GM12878 (cell line): ENCODE data around the gene ZFAND2B. TPM values are rescaled to one million over a fixed set of nuclear protein-coding genes. Genes with fewer than 3 reads are reported as not detected.

Experiments
- ATAC-seq: fragments of 200-7000 bp; cut with Tn5 transposase; 3 replicates; pipeline ENCODE4 v1.9.1; 2020; ENCODE audit warnings: mild to moderate bottlenecking, moderate library complexity
- BruUV-seq: library from RNA; stranded (reverse); fragments of 400-500 nt; replicated peaks from 2 replicates; lab custom pipeline; 2021; lab: Mats Ljungman, UMichigan
- CTCF ChIA-PET: fragments of 300-600 bp; sonication (Branson Sonifier 250); formaldehyde crosslinking; extraction: SDS; loops from one replicate; lab custom pipeline; 2021; ENCODE audit warnings: inconsistent platforms; lab: Yijun Ruan, JAX
- POLR2A ChIA-PET: fragments of 350-600 bp; formaldehyde crosslinking; extraction: SDS; loops from one replicate; lab custom pipeline; 2021; ENCODE audit warnings: inconsistent platforms; lab: Charles Lee
- RAD21 ChIA-PET: fragments of 300-600 bp; sonication (Branson Sonifier 250); formaldehyde crosslinking; loops from one replicate; lab custom pipeline; 2023; ENCODE audit warnings: antibody characterized with exemption; ENCODE audit not compliant: unreplicated experiment; lab: Charles Lee
- SMC1A ChIA-PET: fragments of 300-600 bp; sonication (Branson Sonifier 250); formaldehyde crosslinking; loops from one replicate; lab custom pipeline; 2023; ENCODE audit not compliant: unreplicated experiment, uncharacterized antibody; lab: Charles Lee
- DNase-seq: peaks from one replicate; pipeline ENCODE4 v3.0.0-alpha.2; 2011; ENCODE audit warnings: low read depth, low spot score
- FAIRE-seq: peaks from 3 replicates; lab custom pipeline; 2011; peaks lifted over from hg19 to GRCh38; lab: Jason Lieb, UNC
- H2AFZ ChIP-seq: 2 replicates; pipeline ENCODE4 v1.6.0; 2011; ENCODE audit warnings: low read depth, low read length, control low read depth; ENCODE audit not compliant: control insufficient read depth
- H3K27ac ChIP-seq: 2 replicates; pipeline ENCODE4 v1.5.1; 2011; ENCODE audit warnings: control low read depth; ENCODE audit not compliant: control insufficient read depth, insufficient read depth
- H3K27me3 ChIP-seq, 2 experiments: replicated peaks in 1 of 2; 2 replicates each; pipeline versions ENCODE4 v1.6.0 to v1.6.1; 2011; ENCODE audit warnings: low read length in 1 of 2; ENCODE audit not compliant: control insufficient read depth in 2 of 2, insufficient read depth in 2 of 2
- H3K36me3 ChIP-seq, 2 experiments: 2 replicates each; pipeline ENCODE4 v1.5.1; 2011; ENCODE audit warnings: low read length in 1 of 2; ENCODE audit not compliant: control insufficient read depth in 2 of 2, insufficient read depth in 2 of 2
- H3K4me1 ChIP-seq: 2 replicates; pipeline ENCODE4 v1.6.1; 2011; ENCODE audit warnings: mild to moderate bottlenecking, low read length, moderate library complexity, mixed read lengths; ENCODE audit not compliant: control insufficient read depth, insufficient read depth
- H3K4me2 ChIP-seq: 2 replicates; pipeline ENCODE4 v1.6.0; 2011; ENCODE audit warnings: control low read depth; ENCODE audit not compliant: control insufficient read depth, insufficient read depth
- H3K4me3 ChIP-seq: fragments of 200-600 bp; sonication (generic); 2 replicates; pipeline ENCODE4 v1.5.1; 2016
- H3K79me2 ChIP-seq: 2 replicates; pipeline ENCODE4 v1.6.0; 2011; ENCODE audit warnings: low read length; ENCODE audit not compliant: control insufficient read depth, insufficient read depth
- H3K9ac ChIP-seq: 2 replicates; pipeline ENCODE4 v1.8.0; 2011; ENCODE audit warnings: low read length, control low read depth, mixed read lengths; ENCODE audit not compliant: control insufficient read depth, insufficient read depth
- H3K9me3 ChIP-seq: replicated peaks from 3 replicates; pipeline ENCODE4 v1.5.1; 2011; ENCODE audit warnings: mild to moderate bottlenecking, low read length; ENCODE audit not compliant: control insufficient read depth, insufficient read depth
- H4K20me1 ChIP-seq: 2 replicates; pipeline ENCODE4 v1.6.0; 2011; ENCODE audit not compliant: control insufficient read depth, insufficient read depth
- ASH2L ChIP-seq: fragments of 300-600, 200-600 bp; sonication (generic); IDR thresholded peaks from 2 replicates; pipeline ENCODE4 v1.6.1; 2017; ENCODE audit warnings: low read depth, mild to moderate bottlenecking, borderline replicate concordance
- BACH1 ChIP-seq: fragments of 450-650 bp; IDR thresholded peaks from 2 replicates; pipeline ENCODE4 v1.6.1; 2017; ENCODE audit warnings: mild to moderate bottlenecking, borderline replicate concordance
- BRCA1 ChIP-seq: IDR thresholded peaks from 2 replicates; pipeline ENCODE4 v1.6.1; 2011; ENCODE audit warnings: low read depth, low read length, improper control_type of control experiment
- ETV6 ChIP-seq, 2 experiments: fragments of 450-650 bp in 1 of 2; IDR thresholded peaks in 1 of 2; conservative IDR thresholded peaks in 1 of 2; 2 replicates each; pipeline ENCODE4 v1.6.1; 2014; ENCODE audit warnings: antibody characterized with exemption in 1 of 2, borderline replicate concordance in 1 of 2, low read depth in 1 of 2, mild to moderate bottlenecking in 1 of 2, moderate library complexity in 1 of 2
- FOXK2 ChIP-seq: fragments of 450-650 bp; IDR thresholded peaks from 2 replicates; pipeline ENCODE4 v1.6.1; 2017; ENCODE audit warnings: mild to moderate bottlenecking, moderate library complexity
- HDAC6 ChIP-seq: fragments of 200-600 bp; sonication (generic); IDR thresholded peaks from one replicate; pipeline ENCODE4 v1.8.0; 2017; ENCODE audit warnings: antibody characterized with exemption; ENCODE audit not compliant: unreplicated experiment
- LARP7 ChIP-seq: fragments of 450-650 bp; IDR thresholded peaks from 2 replicates; pipeline ENCODE4 v1.6.1; 2017; ENCODE audit warnings: mild to moderate bottlenecking
- MEF2A ChIP-seq: IDR thresholded peaks from 2 replicates; pipeline ENCODE4 v1.6.1; 2011; ENCODE audit warnings: low read depth, mild to moderate bottlenecking, low read length, moderate library complexity; ENCODE audit not compliant: insufficient read depth
- SPI1 ChIP-seq: IDR thresholded peaks from 2 replicates; pipeline ENCODE4 v1.6.1; 2011; ENCODE audit warnings: low read depth, mild to moderate bottlenecking, low read length, moderate library complexity, borderline replicate concordance; ENCODE audit not compliant: insufficient read depth
- STAT1 ChIP-seq: fragments of 450-650 bp; conservative IDR thresholded peaks from 2 replicates; pipeline ENCODE4 v1.6.1; 2014; ENCODE audit warnings: antibody characterized with exemption, mild to moderate bottlenecking
- ZNF207 ChIP-seq: fragments of 450-650 bp; IDR thresholded peaks from 2 replicates; pipeline ENCODE4 v1.6.1; 2014; ENCODE audit warnings: antibody characterized with exemption, mild to moderate bottlenecking, borderline replicate concordance
- ZNF217 ChIP-seq: fragments of 450-650 bp; IDR thresholded peaks from 2 replicates; pipeline ENCODE4 v1.6.1; 2017; ENCODE audit warnings: antibody characterized with exemption, mild to moderate bottlenecking
- WGBS: methylation state at CpG from one replicate; pipeline ENCODE4 v1.1.6; 2016; ENCODE audit warnings: low lambda C conversion rate; ENCODE audit not compliant: insufficient replicate concordance, insufficient coverage; ENCODE audit errors: missing lambda C conversion rate; 5-methylcytosine and 5-hydroxymethylcytosine counted together
- in situ Hi-C: fragments of 300-500 bp; cut with MboI; formaldehyde crosslinking; loops from 9 replicates; pipeline ENCODE4 v1.14.3; 2018; ENCODE audit warnings: mixed read lengths
- intact Hi-C: fragments of 100-400 bp; cut with micrococcal nuclease; formaldehyde crosslinking; loops from one replicate; pipeline ENCODE4 v1.14.2; 2022; ENCODE audit not compliant: unreplicated experiment
- polyA plus RNA-seq, 11 experiments: library from polyadenylated mRNA; depleted of rRNA in 4 of 11; unstranded in 6 of 11; stranded (reverse) in 5 of 11; fragments of >200 nt; fragmentation: Nextera tagmentation in 4 of 11; fragmentation: Illumina TruSeq in 1 of 11; extraction: Ambion mirVana in 4 of 11; extraction: Trizol in 1 of 11; gene quantifications; 1 replicate in 1 of 11; 2 replicates in 10 of 11; pipeline versions ENCODE4 v1.2.1 to v1.2.3, GENCODE V29; 2011 to 2016; ENCODE audit warnings: inconsistent platforms in 2 of 11, missing spikeins in 2 of 11, low read depth in 1 of 11
- total RNA-seq, 4 experiments: library from RNA; depleted of rRNA in 3 of 4; stranded (reverse); fragments of >200 nt in 3 of 4; fragmentation: Illumina TruSeq in 1 of 4; extraction: Trizol in 1 of 4; gene quantifications; 2 replicates each; pipeline versions ENCODE4 v1.2.1 to v1.2.3, GENCODE V29; 2013 to 2021
- TF ChIP-seq, protein P1 (sequence below): IDR thresholded peaks from 2 replicates; pipeline ENCODE4 v1.6.1; 2011; ENCODE audit warnings: low read depth, mild to moderate bottlenecking, low read length, moderate library complexity, borderline replicate concordance; ENCODE audit errors: extremely low read depth
- TF ChIP-seq, protein P2 (sequence below): IDR thresholded peaks from 2 replicates; pipeline ENCODE4 v1.6.1; 2012; ENCODE audit warnings: improper control_type of control experiment, low read depth, low read length; ENCODE audit not compliant: insufficient replicate concordance
- TF ChIP-seq, protein P3 (sequence below): IDR thresholded peaks from 2 replicates; pipeline ENCODE4 v1.6.1; 2012; ENCODE audit warnings: low read length, inconsistent platforms
- TF ChIP-seq, protein P4 (sequence below): fragments of 150-350 bp; IDR thresholded peaks from 2 replicates; pipeline ENCODE4 v1.6.1; 2014; ENCODE audit warnings: mild to moderate bottlenecking, low read depth, low read length

ZFAND2B gene
- total and polyA plus RNA-seq, 10 of the 15 experiments (the other 5 are each of a cell fraction or from before 2014, with no cell fraction given) = 5.4 to 28.1 (median 22.4) TPM

DNA sequence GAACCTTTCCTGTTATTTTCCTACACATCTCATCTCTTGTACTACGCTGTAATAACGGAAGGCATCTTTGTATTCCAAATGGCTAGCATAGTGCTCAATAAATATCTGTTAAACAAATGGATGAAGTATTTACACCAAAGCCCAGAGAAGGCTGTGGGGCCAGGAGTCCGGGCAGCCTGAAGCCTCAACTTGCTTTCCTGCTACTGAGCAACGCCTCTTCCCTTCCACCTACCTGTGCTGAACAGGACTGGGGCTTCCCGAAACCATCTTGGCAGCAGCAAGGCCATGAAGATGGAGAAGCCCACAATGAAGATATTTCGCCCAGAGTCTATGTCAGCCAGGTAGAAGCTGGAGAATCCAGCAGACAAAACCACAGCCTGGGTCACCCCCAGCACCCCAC is 43.4 kb upstream of the ZFAND2B start:
- intact Hi-C loops = loop anchor here (5.0 kb wide), 1 partner anchor 224 kb away; the partner anchor contains the start of gene DNPEP
- H3K4me1 ChIP-seq = peaks cover 4% of the 10 kb centered on the region; the same call in 1 of the 2 replicates
- H2AFZ ChIP-seq = no peak overlapping the region
- no peak overlapping the region for H3K4me3 ChIP-seq
- H3K36me3 ChIP-seq = no peaks in the 10 kb centered on the region
- POLR2A ChIA-PET = interaction anchor here (0.6 kb wide), 2 partner anchors 21 to 26 kb away, joined by 3 to 5 read pairs; no protein-coding TSS in a partner anchor
- no peaks in the 10 kb centered on the region for H4K20me1 ChIP-seq
- CTCF ChIA-PET = interaction anchor here (0.9 to 2.6 kb wide), 6 partner anchors 8 to 132 kb away, joined by 3 to 13 read pairs (median 4); no protein-coding TSS in a partner anchor
- DNase-seq (no peak), FAIRE-seq (no peak), ATAC-seq (no peak)
- no peaks in the 10 kb centered on the region for H3K27me3 ChIP-seq
- in situ Hi-C loops = no loop called here
- H3K27ac ChIP-seq = no peak overlapping the region
- H3K4me2 ChIP-seq = no peak overlapping the region
- no peaks in the 10 kb centered on the region for H3K9me3 ChIP-seq
- SMC1A ChIA-PET = interaction anchor here (1.1 kb wide), 1 partner anchor 48 kb away, joined by 3 read pairs; no protein-coding TSS in a partner anchor
- RAD21 ChIA-PET = no interaction called here
- peaks cover 2% of the 10 kb centered on the region for H3K79me2 ChIP-seq
- no peak overlapping the region for H3K9ac ChIP-seq
- 74% methylated on average over 6 of the region's 6 CpGs for WGBS
- BruUV-seq = no TSS peak
- TF ChIP-seq BACH1 (no peak), ZNF207 (no peak), ASH2L (no peak), SPI1 (no peak), ZNF217 (no peak), ETV6 (conservative IDR thresholded peaks at IDR 0.05 in 1 of 2, IDR thresholded peaks at IDR 0.05 in 1 of 2; ENCODE audit: borderline replicate concordance in 1 of 2, low read depth in 1 of 2) (no peak), HDAC6 (no peak), FOXK2 (no peak), MEF2A (no peak), LARP7 (no peak), STAT1 (no peak), BRCA1 (no peak)
- TF ChIP-seq, protein P1, sequence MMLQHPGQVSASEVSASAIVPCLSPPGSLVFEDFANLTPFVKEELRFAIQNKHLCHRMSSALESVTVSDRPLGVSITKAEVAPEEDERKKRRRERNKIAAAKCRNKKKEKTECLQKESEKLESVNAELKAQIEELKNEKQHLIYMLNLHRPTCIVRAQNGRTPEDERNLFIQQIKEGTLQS = no peak
- TF ChIP-seq, protein P2, sequence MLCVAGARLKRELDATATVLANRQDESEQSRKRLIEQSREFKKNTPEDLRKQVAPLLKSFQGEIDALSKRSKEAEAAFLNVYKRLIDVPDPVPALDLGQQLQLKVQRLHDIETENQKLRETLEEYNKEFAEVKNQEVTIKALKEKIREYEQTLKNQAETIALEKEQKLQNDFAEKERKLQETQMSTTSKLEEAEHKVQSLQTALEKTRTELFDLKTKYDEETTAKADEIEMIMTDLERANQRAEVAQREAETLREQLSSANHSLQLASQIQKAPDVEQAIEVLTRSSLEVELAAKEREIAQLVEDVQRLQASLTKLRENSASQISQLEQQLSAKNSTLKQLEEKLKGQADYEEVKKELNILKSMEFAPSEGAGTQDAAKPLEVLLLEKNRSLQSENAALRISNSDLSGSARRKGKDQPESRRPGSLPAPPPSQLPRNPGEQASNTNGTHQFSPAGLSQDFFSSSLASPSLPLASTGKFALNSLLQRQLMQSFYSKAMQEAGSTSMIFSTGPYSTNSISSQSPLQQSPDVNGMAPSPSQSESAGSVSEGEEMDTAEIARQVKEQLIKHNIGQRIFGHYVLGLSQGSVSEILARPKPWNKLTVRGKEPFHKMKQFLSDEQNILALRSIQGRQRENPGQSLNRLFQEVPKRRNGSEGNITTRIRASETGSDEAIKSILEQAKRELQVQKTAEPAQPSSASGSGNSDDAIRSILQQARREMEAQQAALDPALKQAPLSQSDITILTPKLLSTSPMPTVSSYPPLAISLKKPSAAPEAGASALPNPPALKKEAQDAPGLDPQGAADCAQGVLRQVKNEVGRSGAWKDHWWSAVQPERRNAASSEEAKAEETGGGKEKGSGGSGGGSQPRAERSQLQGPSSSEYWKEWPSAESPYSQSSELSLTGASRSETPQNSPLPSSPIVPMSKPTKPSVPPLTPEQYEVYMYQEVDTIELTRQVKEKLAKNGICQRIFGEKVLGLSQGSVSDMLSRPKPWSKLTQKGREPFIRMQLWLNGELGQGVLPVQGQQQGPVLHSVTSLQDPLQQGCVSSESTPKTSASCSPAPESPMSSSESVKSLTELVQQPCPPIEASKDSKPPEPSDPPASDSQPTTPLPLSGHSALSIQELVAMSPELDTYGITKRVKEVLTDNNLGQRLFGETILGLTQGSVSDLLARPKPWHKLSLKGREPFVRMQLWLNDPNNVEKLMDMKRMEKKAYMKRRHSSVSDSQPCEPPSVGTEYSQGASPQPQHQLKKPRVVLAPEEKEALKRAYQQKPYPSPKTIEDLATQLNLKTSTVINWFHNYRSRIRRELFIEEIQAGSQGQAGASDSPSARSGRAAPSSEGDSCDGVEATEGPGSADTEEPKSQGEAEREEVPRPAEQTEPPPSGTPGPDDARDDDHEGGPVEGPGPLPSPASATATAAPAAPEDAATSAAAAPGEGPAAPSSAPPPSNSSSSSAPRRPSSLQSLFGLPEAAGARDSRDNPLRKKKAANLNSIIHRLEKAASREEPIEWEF = no peak
- TF ChIP-seq, protein P3, sequence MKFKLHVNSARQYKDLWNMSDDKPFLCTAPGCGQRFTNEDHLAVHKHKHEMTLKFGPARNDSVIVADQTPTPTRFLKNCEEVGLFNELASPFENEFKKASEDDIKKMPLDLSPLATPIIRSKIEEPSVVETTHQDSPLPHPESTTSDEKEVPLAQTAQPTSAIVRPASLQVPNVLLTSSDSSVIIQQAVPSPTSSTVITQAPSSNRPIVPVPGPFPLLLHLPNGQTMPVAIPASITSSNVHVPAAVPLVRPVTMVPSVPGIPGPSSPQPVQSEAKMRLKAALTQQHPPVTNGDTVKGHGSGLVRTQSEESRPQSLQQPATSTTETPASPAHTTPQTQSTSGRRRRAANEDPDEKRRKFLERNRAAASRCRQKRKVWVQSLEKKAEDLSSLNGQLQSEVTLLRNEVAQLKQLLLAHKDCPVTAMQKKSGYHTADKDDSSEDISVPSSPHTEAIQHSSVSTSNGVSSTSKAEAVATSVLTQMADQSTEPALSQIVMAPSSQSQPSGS = no peak
- TF ChIP-seq, protein P4, sequence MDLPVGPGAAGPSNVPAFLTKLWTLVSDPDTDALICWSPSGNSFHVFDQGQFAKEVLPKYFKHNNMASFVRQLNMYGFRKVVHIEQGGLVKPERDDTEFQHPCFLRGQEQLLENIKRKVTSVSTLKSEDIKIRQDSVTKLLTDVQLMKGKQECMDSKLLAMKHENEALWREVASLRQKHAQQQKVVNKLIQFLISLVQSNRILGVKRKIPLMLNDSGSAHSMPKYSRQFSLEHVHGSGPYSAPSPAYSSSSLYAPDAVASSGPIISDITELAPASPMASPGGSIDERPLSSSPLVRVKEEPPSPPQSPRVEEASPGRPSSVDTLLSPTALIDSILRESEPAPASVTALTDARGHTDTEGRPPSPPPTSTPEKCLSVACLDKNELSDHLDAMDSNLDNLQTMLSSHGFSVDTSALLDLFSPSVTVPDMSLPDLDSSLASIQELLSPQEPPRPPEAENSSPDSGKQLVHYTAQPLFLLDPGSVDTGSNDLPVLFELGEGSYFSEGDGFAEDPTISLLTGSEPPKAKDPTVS = no peak
